Activated T-helper 1 cell treated with anti-CD3 and anti-CD28 coated beads, Interleukin-2, amount 50 U/mL, for 16 hours (primary cell): ENCODE data around the gene SDHAF2.
"Not testable (repeated sequence)": the region's sequence is repeated elsewhere in the genome, so short reads cannot be mapped to it uniquely, and the experiment has no call there.

Experiments
- DNase-seq, 2 donors: peaks; one replicate each; pipeline ENCODE4 v3.0.0-alpha.2; 2020; ENCODE audit warnings: low read depth in 1 of 2, low spot score in 1 of 2

SDHAF2 gene

DNA sequence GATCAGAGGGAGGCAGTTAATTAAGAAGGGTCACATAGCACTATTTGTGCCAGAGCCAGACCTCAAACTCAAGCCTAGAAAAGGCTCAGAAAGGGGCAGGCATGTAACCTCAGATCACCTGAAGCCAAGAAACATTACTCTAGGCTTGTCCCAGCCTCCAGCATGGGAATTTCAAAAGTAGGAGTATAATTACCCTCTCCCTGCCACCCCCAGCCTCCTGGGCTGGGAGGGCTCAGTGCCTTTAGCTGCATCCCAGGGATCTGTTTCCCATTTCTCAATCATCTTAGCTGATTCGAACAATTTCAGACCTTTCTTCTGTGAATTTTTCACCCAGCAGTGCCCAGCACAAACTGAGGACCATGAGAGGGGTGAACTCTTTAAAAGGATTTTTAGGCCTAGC, 45.5 kb downstream of the SDHAF2 start:
- DNase-seq, result no peak

- DNase-seq, result no peak
Measured at GRCh38 chr11:61476371-61476770, 46.4 kb downstream of the SDHAF2 start.

- no peak for DNase-seq
Measured at GRCh38 chr11:61477126-61477525, 47.2 kb downstream of the SDHAF2 start.

- peak; percentile 31 to 36 for DNase-seq
Measured at GRCh38 chr11:61477727-61478148, 47.8 kb downstream of the SDHAF2 start.

DNA sequence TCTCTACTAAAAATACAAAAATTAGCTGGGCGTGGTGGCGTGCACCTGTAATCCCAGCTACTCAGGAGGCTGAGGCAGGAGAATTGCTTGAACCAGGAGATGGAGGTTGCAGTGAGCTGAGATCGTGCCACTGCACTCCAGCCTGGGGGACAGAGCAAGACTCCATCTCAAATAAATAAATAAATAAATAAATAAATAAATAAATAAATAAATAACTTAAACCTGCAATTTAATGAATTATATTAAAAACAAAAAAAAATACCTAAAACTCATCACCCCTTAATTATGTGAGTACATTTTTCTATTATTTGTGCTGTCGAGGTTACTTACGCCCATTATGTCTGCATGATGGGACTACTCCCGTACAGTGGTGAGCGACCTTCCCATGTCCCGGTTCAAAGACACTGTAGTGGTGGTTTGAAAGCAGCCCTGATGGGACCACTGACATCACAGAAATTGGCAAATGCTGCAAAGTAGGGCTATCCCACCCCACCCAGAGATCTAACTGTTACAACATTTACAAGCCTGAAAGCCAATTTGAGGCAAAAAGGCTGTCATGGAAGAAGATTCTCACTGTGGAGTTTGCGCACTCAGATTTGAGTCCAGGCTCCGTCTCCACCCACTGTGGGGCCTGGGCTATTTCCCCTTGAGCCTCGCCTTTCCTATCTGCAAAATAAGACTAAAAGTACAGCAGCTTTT, 49.6 kb downstream of the SDHAF2 start:
- not testable (repeated sequence) for DNase-seq

- DNase-seq, result no peak
Measured at GRCh38 chr11:61480261-61480993, 50.5 kb downstream of the SDHAF2 start.

- no peak for DNase-seq
Measured at GRCh38 chr11:61480994-61481335, 51.0 kb downstream of the SDHAF2 start.

DNA sequence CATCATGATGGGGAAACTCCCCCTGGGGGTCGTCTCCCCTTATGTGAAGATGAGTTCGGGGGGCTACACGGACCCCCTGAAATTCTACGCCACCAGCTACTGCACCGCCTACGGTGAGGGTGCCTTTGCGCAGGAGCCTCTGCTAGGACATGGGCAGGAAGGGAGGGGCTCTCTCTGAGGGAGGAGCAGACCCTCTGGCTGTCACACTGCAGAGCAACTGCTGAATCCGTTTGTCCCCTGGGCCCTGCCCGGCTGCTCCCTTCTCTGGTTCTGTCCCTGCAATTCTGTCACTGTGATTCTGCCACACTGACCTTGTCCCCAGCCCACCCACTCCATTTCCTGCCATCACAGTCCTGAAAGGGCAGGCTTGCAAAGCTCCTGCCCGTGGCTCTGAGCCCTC, 51.9 kb downstream of the SDHAF2 start:
- no peak for DNase-seq

GRCh38 chr11:61482513-61482912, 52.6 kb downstream of the SDHAF2 start:
- no peak for DNase-seq

- no peak for DNase-seq
Measured at GRCh38 chr11:61484541-61484940, 54.6 kb downstream of the SDHAF2 start.

GRCh38 chr11:61485080-61485479, 55.2 kb downstream of the SDHAF2 start:
- DNase-seq, result no peak

DNA sequence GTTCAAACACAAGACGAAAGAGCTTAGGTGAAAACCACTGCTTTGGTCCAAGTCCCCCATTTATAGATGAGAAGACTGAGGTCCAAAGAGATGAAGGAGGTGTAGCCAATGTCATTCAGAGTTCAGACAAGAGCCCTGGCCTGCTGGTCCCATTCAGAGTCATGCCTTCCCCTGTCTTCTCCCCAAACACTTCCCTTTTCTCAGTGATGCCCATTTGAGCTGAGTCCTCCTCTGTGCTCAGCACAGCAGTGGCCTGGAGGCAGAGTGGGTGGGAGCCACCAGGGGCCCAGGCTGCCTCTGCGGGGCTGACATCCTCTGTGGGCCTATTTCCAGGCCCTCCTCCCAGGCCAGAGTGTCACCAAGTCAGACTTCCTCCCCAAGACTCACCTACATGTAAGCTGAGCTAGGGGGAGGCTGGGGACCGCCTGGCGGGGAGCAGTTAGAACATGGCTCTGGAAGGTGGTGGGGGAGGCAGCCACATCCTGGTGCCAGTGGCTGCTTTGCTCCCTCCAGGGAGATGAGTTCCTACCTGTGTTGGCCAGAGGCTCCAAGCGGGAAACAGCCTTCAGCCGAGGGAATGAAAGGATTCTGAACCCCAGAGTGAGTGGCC, 56.2 kb downstream of the SDHAF2 start:
- DNase-seq, result no peak

DNA sequence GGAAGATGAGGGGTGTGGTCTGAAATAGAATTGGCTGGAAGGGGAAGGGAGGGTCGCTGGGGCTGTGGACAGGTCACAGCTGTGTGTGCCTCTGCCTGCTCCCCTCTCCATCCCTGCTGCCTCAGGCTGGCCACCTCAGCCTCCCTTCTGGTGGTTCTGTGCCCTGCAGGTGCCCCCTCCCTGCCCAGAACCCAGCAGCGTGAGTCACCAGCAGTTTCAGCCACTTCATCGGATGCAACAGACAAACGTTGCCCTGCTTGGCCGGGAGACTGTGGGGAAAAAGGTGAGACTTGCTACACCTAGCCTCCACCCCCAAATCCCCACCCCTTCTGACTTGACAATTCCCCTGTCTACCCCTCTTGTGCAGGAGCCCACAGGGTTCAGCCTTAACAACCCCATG, 56.9 kb downstream of the SDHAF2 start:
- no peak for DNase-seq

GRCh38 chr11:61487342-61488025, 57.6 kb downstream of the SDHAF2 start:
- DNase-seq, result no peak

GRCh38 chr11:61488651-61489291, 58.8 kb downstream of the SDHAF2 start:
- no peak for DNase-seq

GRCh38 chr11:61489833-61490721, 60.2 kb downstream of the SDHAF2 start:
- DNase-seq, result no peak

GRCh38 chr11:61491736-61492395, 61.9 kb downstream of the SDHAF2 start:
- DNase-seq, result no peak

DNA sequence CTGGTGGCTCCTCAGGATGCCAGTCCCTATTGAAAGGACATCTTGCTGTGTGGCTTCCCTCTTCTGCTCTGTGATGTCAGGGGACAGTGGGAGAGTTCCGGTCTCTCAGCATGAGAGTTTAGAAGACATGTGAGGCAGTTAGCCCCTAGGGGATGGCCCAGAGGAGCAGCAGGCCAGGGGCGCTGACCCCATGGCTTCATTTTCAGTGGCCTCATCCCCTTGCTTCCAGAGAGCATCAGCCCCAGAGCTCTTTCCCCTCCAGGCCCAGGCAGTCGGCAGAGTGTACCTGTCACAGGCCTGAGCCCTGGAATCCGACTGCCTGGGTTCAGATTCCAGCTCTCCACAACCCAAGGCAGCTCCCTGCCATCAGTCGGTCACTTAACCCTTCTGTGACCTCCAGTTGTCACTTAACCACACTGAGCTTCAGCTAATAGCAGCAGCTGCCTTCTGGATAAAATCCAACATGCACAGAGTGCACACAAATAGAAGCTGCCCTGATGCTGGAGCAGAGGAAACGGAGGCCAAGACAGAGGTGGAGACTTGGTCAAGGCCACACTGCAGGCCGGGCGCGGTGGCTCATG, 64.5 kb downstream of the SDHAF2 start:
- DNase-seq, result no peak

GRCh38 chr11:61495801-61496601, 66.1 kb downstream of the SDHAF2 start:
- no peak for DNase-seq
